H1 (cell line): ENCODE data around the gene DSTN. TPM values are rescaled to one million over a fixed set of nuclear protein-coding genes. Genes with fewer than 3 reads are reported as not detected.

Source experiments
- CTCF ChIA-PET: fragments of 300-600 bp; sonication (Branson Sonifier 250); formaldehyde crosslinking; loops from one replicate; lab custom pipeline; 2021; ENCODE audit not compliant: partially characterized antibody; lab: Charles Lee
- POLR2A ChIA-PET: fragments of 300-600 bp; sonication (Branson Sonifier 250); formaldehyde crosslinking; loops from one replicate; lab custom pipeline; 2021; ENCODE audit warnings: inconsistent platforms; ENCODE audit not compliant: partially characterized antibody; lab: Charles Lee
- DNase-seq, 2 experiments: peaks; one replicate each; pipeline versions ENCODE4 v3.0.0 to v3.0.0-alpha.2; 2010 to 2022; ENCODE audit warnings: low spot score in 2 of 2, low read depth in 1 of 2, mixed read lengths in 1 of 2
- FAIRE-seq: peaks from 2 replicates; lab custom pipeline; 2011; peaks lifted over from hg19 to GRCh38; lab: Jason Lieb, UNC
- H2AFZ ChIP-seq: 2 replicates; pipeline ENCODE4 v1.8.1; 2012; ENCODE audit warnings: low read length, inconsistent platforms
- H2AK5ac ChIP-seq: 2 replicates; pipeline ENCODE4 v1.6.1; 2013; ENCODE audit warnings: low read depth, low read length
- H2BK120ac ChIP-seq: replicated peaks from 2 replicates; pipeline ENCODE3; 2013; ENCODE audit warnings: low read depth, low read length, inconsistent platforms
- H2BK12ac ChIP-seq: 2 replicates; pipeline ENCODE4 v1.6.1; 2013; ENCODE audit warnings: low read depth, low read length
- H2BK15ac ChIP-seq: 2 replicates; pipeline ENCODE4 v1.6.1; 2013; ENCODE audit warnings: low read length
- H2BK20ac ChIP-seq: 2 replicates; pipeline ENCODE4 v1.6.1; 2013; ENCODE audit warnings: low read length
- H2BK5ac ChIP-seq: 2 replicates; pipeline ENCODE4 v1.6.1; 2013; ENCODE audit warnings: low read depth, low read length
- H3K14ac ChIP-seq: 2 replicates; pipeline ENCODE4 v1.6.1; 2013; ENCODE audit warnings: inconsistent platforms; ENCODE audit not compliant: insufficient read length
- H3K18ac ChIP-seq: 2 replicates; pipeline ENCODE4 v1.6.1; 2013; ENCODE audit warnings: low read length; ENCODE audit errors: extremely low read depth
- H3K23ac ChIP-seq: 2 replicates; pipeline ENCODE4 v1.6.1; 2013; ENCODE audit warnings: inconsistent platforms; ENCODE audit not compliant: insufficient read length
- H3K23me2 ChIP-seq: 2 replicates; pipeline ENCODE4 v1.6.1; 2013; ENCODE audit warnings: low read depth, low read length
- H3K27ac ChIP-seq: 2 replicates; pipeline ENCODE4 v1.6.1; 2011; ENCODE audit warnings: low read depth, low read length, inconsistent platforms
- H3K27me3 ChIP-seq, 4 experiments: replicated peaks in 1 of 4; 1 replicate in 1 of 4; 2 replicates in 3 of 4; pipeline versions ENCODE4 v1.6.1 to v1.8.1; 2011 to 2013; ENCODE audit warnings: low read length in 3 of 4, mild to moderate bottlenecking in 3 of 4, inconsistent platforms in 2 of 4, mixed read lengths in 2 of 4, moderate library complexity in 1 of 4; ENCODE audit not compliant: control insufficient read depth in 3 of 4, insufficient read depth in 3 of 4; ENCODE audit errors: extremely low read depth in 1 of 4
- H3K36me3 ChIP-seq, 4 experiments: 2 replicates each; pipeline versions ENCODE4 v1.6.1 to v1.8.1; 2011 to 2013; ENCODE audit warnings: mild to moderate bottlenecking in 4 of 4, low read length in 3 of 4, moderate library complexity in 2 of 4, control low read depth in 1 of 4, inconsistent platforms in 1 of 4; ENCODE audit not compliant: insufficient read depth in 4 of 4, control insufficient read depth in 2 of 4
- H3K4ac ChIP-seq: replicated peaks from 2 replicates; pipeline ENCODE3; 2013; ENCODE audit warnings: low read length, low read depth, mixed read lengths, inconsistent platforms; ENCODE audit not compliant: insufficient read length
- H3K4me1 ChIP-seq, 4 experiments: replicated peaks in 1 of 4; 1 replicate in 1 of 4; 2 replicates in 3 of 4; pipeline versions ENCODE4 v1.6.1 to v1.8.1; 2011 to 2013; ENCODE audit warnings: low read length in 3 of 4, inconsistent platforms in 2 of 4, mixed read lengths in 1 of 4; ENCODE audit not compliant: insufficient read depth in 4 of 4, control insufficient read depth in 3 of 4
- H3K4me2 ChIP-seq, 2 experiments: 2 replicates each; pipeline versions ENCODE4 v1.6.1 to v1.8.1; 2011 to 2013; ENCODE audit warnings: low read depth in 2 of 2, low read length in 2 of 2, control low read depth in 1 of 2, inconsistent platforms in 1 of 2, mild to moderate bottlenecking in 1 of 2; ENCODE audit not compliant: insufficient read depth in 1 of 2
- H3K4me3 ChIP-seq, 4 experiments: fragments of 200-600, 300-600 bp in 1 of 4; sonication (generic), shearing (Covaris generic), sonication (Bioruptor Twin) in 1 of 4; 2 replicates each; pipeline versions ENCODE4 v1.5.1 to v1.8.1; 2011 to 2016; ENCODE audit warnings: low read length in 4 of 4, low read depth in 3 of 4, control low read depth in 2 of 4, inconsistent platforms in 2 of 4, mild to moderate bottlenecking in 2 of 4, mixed read lengths in 1 of 4, moderate library complexity in 1 of 4; ENCODE audit not compliant: insufficient read depth in 2 of 4; ENCODE audit errors: extremely low read depth in 1 of 4
- H3K56ac ChIP-seq: replicated peaks from 2 replicates; pipeline ENCODE3; 2013; ENCODE audit warnings: low read depth, mild to moderate bottlenecking, mixed read lengths, low read length, inconsistent platforms; ENCODE audit not compliant: insufficient read length
- H3K79me1 ChIP-seq: 2 replicates; pipeline ENCODE4 v1.6.1; 2013; ENCODE audit warnings: low read depth, low read length, control low read depth
- H3K79me2 ChIP-seq, 2 experiments: 2 replicates each; pipeline versions ENCODE4 v1.6.1 to v1.8.1; 2012 to 2013; ENCODE audit warnings: low read length in 2 of 2, mild to moderate bottlenecking in 2 of 2, inconsistent platforms in 1 of 2; ENCODE audit not compliant: insufficient read depth in 2 of 2, control insufficient read depth in 1 of 2
- H3K9ac ChIP-seq, 4 experiments: replicated peaks in 1 of 4; 1 replicate in 1 of 4; 2 replicates in 3 of 4; pipeline versions ENCODE4 v1.6.1 to v1.8.1; 2011 to 2013; ENCODE audit warnings: low read depth in 3 of 4, low read length in 3 of 4, control low read depth in 2 of 4, mild to moderate bottlenecking in 2 of 4, moderate library complexity in 2 of 4, inconsistent platforms in 1 of 4; ENCODE audit errors: extremely low read depth in 1 of 4
- H3K9me3 ChIP-seq, 2 experiments: 2 replicates each; pipeline versions ENCODE4 v1.6.1 to v1.8.1; 2012 to 2013; ENCODE audit warnings: mild to moderate bottlenecking in 2 of 2, moderate library complexity in 2 of 2, control low read depth in 1 of 2, inconsistent platforms in 1 of 2, low read depth in 1 of 2, low read length in 1 of 2, mixed read lengths in 1 of 2; ENCODE audit not compliant: insufficient read depth in 2 of 2
- H4K20me1 ChIP-seq, 2 experiments: replicated peaks in 1 of 2; 2 replicates each; pipeline versions ENCODE3 to v1.8.1; 2011 to 2013; ENCODE audit warnings: inconsistent platforms in 2 of 2, low read length in 2 of 2, mild to moderate bottlenecking in 1 of 2; ENCODE audit not compliant: insufficient read depth in 2 of 2, control insufficient read depth in 1 of 2
- H4K5ac ChIP-seq: 2 replicates; pipeline ENCODE4 v1.6.1; 2013; ENCODE audit warnings: low read length, low read depth, mixed read lengths, inconsistent platforms; ENCODE audit not compliant: insufficient read length
- H4K8ac ChIP-seq: 2 replicates; pipeline ENCODE4 v1.8.0; 2013; ENCODE audit warnings: mild to moderate bottlenecking, moderate library complexity, low read length, inconsistent platforms; ENCODE audit not compliant: insufficient read depth; ENCODE audit errors: extremely low read depth
- H4K91ac ChIP-seq: replicated peaks from 2 replicates; pipeline ENCODE3; 2013; ENCODE audit warnings: low read length, mixed read lengths, inconsistent platforms; ENCODE audit not compliant: insufficient read length
- EZH2 ChIP-seq: fragments of 200-600 bp; sonication (generic); IDR thresholded peaks from 2 replicates; pipeline ENCODE4 v1.7.1; 2012; ENCODE audit warnings: low read depth, mild to moderate bottlenecking, moderate library complexity, low read length, inconsistent platforms; ENCODE audit not compliant: severe bottlenecking
- GABPA ChIP-seq: IDR thresholded peaks from 2 replicates; pipeline ENCODE4 v1.6.1; 2011; ENCODE audit warnings: mild to moderate bottlenecking, low read length, moderate library complexity, borderline replicate concordance; ENCODE audit not compliant: insufficient read depth
- PHF8 ChIP-seq: fragments of 200-600 bp; sonication (generic); conservative IDR thresholded peaks from 2 replicates; pipeline ENCODE4 v1.7.1; 2012; ENCODE audit warnings: low read depth, mild to moderate bottlenecking, inconsistent platforms, low read length, moderate library complexity
- SAP30 ChIP-seq: fragments of 300-600 bp; sonication (generic); IDR thresholded peaks from 2 replicates; pipeline ENCODE4 v1.7.1; 2012; ENCODE audit warnings: low read length, moderate library complexity, mild to moderate bottlenecking, inconsistent platforms; ENCODE audit not compliant: insufficient read depth, insufficient replicate concordance
- SIRT6 ChIP-seq: IDR thresholded peaks from one replicate; pipeline ENCODE4 v1.7.1; 2012; ENCODE audit warnings: low read length, inconsistent platforms
- SIX5 ChIP-seq: IDR thresholded peaks from 2 replicates; pipeline ENCODE4 v1.6.1; 2011; ENCODE audit warnings: mild to moderate bottlenecking, low read depth, low read length
- TBP ChIP-seq: IDR thresholded peaks from 2 replicates; pipeline ENCODE4 v1.6.1; 2011; ENCODE audit warnings: low read depth, low read length, improper control_type of control experiment
- TCF12 ChIP-seq: IDR thresholded peaks from 2 replicates; pipeline ENCODE4 v1.6.1; 2011; ENCODE audit warnings: low read depth, mild to moderate bottlenecking, low read length
- WGBS, 2 experiments: shearing (Covaris generic) in 1 of 2; methylation state at CpG; one replicate each; pipeline versions ENCODE4 v1.1.6 to v1.1.7; 2013 to 2015; ENCODE audit warnings: low lambda C conversion rate in 2 of 2, mixed read lengths in 2 of 2, inconsistent platforms in 1 of 2, low coverage in 1 of 2, missing lambda C conversion rate in 1 of 2; ENCODE audit not compliant: insufficient replicate concordance in 2 of 2, insufficient coverage in 1 of 2, insufficient read length in 1 of 2; ENCODE audit errors: extremely low coverage in 1 of 2, missing lambda C conversion rate in 1 of 2; 5-methylcytosine and 5-hydroxymethylcytosine counted together
- polyA plus RNA-seq, 7 experiments: library from polyadenylated mRNA; depleted of rRNA in 3 of 7; stranded (reverse) in 5 of 7; unstranded in 2 of 7; fragments of >200 nt in 5 of 7; fragments of 200-250 nt in 2 of 7; gene quantifications; 1 replicate in 5 of 7; 2 replicates in 1 of 7; 4 replicates in 1 of 7; pipeline versions ENCODE4 v1.2.1 to v1.2.3, GENCODE V29; 2011 to 2013; ENCODE audit warnings: missing spikeins in 2 of 7, mixed read lengths in 2 of 7
- total RNA-seq: library from RNA; stranded (reverse); fragmentation: NEBNext Ultra II Directional; extraction: Animal tissue kit (Norgen Biotek cat#: 25700); gene quantifications from 2 replicates; pipeline ENCODE4 v1.2.1, GENCODE V29; 2021

DSTN gene
- total and polyA plus RNA-seq, 2 of the 8 experiments (the other 6 are each of a cell fraction or from before 2014, with no cell fraction given): 43.3 to 208 TPM

GRCh38 chr20:17545127-17545526, 24.7 kb upstream of the DSTN start:
- no peak overlapping the region for H2AFZ ChIP-seq
- H3K79me2 ChIP-seq: no peaks in the 10 kb centered on the region
- no peak overlapping the region for H2BK120ac ChIP-seq
- H4K91ac ChIP-seq: no peak overlapping the region
- no peaks in the 10 kb centered on the region for H3K23me2 ChIP-seq
- no peak overlapping the region for H2BK20ac ChIP-seq
- H3K14ac ChIP-seq: no peak overlapping the region
- no peak overlapping the region for H4K5ac ChIP-seq
- no peak overlapping the region for H2BK5ac ChIP-seq
- POLR2A ChIA-PET: interaction anchor here (1.5 to 1.6 kb wide), 3 partner anchors 12 to 71 kb away, joined by 3 to 6 read pairs (median 5); partner anchors contain the start of gene BFSP1
- H2AK5ac ChIP-seq: no peak overlapping the region
- H3K18ac ChIP-seq: no peak overlapping the region
- H3K27ac ChIP-seq: no peak overlapping the region
- H4K20me1 ChIP-seq: no peaks in the 10 kb centered on the region
- H2BK15ac ChIP-seq: no peak overlapping the region
- no peak overlapping the region for H3K56ac ChIP-seq
- H3K79me1 ChIP-seq: no peaks in the 10 kb centered on the region; the same call in 1 of the 2 replicates
- CTCF ChIA-PET: interaction anchor here (0.8 to 4.9 kb wide), 6 partner anchors 9 to 65 kb away, joined by 3 to 26 read pairs (median 3); no protein-coding TSS in a partner anchor
- H3K4me1 ChIP-seq: no peaks in the 10 kb centered on the region
- H2BK12ac ChIP-seq: no peak overlapping the region
- no peaks in the 10 kb centered on the region for H3K9me3 ChIP-seq
- TF ChIP-seq SIX5: no peak
- TF ChIP-seq GABPA: no peak
- TF ChIP-seq TCF12: no peak
- no peak for TF ChIP-seq EZH2
- TF ChIP-seq PHF8: no peak
- no peak for TF ChIP-seq TBP
- no peak for TF ChIP-seq SAP30
- TF ChIP-seq SIRT6: no peak
- TF ChIP-seq, all 59 proteins: peak for 0
- no peak overlapping the region for H3K23ac ChIP-seq
- H3K9ac ChIP-seq: no peak overlapping the region
- FAIRE-seq (no peak), DNase-seq (no peak)
- no peaks in the 10 kb centered on the region; a peak in 1 of 8 replicates for H3K36me3 ChIP-seq
- H3K4me2 ChIP-seq: no peak overlapping the region
- no peak overlapping the region for H3K4ac ChIP-seq
- H3K27me3 ChIP-seq: no peaks in the 10 kb centered on the region
- H4K8ac ChIP-seq: no peak overlapping the region
- H3K4me3 ChIP-seq: no peak overlapping the region
- WGBS, 2 experiments: 95% methylated on average over 4 of the region's 4 CpGs; no CpG with 5 or more reads in 1 of the 2 experiments
